ENCODE measurements around the gene STARD7.

STARD7 gene

DNA sequence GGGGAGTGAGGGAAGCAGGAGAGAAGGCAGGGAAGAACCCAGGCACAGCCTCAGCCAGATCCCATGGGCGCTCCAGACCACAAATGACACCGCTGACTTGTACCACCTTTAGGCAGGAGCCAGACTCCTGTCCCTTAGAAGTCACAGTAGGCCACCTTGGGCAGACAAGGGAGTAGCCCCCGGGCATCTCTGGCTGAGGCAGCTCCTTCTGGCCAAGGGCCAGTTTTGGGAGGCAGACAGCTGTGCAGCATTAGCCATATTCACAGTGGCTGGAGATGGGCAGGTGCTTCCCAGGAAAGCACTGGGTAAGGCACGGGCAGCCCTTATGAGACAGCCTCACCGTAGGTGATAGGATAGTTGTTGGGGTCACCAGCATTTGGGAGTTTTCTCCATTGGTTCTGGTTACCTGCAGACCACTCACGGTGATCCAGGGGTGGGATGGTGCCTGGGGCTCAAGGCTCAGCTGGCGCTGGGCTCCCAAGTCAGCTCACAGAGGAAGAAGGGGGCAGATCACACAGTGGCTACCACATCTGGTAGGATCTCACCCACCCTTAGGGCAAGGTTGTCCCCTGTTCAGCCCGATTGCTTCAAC lies 72.4 kb downstream of the STARD7 start:
- DNase-seq (ENCODE audit: low read depth in 2 of 2) = no peak

DNA sequence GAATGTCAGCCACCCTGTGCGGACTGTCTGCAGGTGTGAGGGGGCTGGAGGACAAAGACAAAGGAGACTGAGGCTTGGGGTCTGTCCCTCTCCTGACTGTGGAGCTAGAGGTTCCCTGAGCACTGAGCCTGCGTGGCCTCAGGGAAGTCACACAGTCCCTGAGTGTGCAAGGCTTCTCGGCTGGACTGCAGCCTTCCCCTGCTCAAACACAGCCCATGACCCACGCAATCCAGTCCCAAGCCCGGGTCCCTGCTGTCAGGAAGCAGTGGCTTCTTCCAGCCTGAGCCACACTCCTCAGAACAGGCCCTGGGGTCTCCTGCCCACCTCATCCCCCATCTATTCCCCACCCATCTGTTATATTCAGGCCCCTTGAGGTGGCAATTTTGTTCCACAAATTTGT lies 73.0 kb downstream of the STARD7 start:
- no peak for DNase-seq (ENCODE audit: low read depth in 2 of 2)

DNA sequence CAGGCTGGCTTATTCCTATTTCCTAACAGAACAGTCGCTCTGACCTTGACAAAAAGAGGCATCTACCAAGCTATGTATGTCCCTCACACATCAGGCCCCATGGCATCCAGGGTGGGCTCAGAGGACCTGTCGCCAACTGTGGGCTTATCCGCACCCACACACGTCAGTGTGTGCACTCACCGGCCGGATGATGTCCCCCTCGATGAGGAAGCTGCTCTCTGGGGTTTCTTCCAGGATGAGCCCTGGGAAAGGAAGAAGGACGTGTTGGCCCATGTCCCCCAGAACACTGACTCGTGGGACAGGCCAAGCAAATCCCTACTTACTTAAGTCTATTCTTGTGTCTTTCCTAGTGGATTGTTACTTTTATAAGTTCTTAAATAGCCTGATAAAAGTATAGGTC lies 73.5 kb downstream of the STARD7 start:
- DNase-seq (ENCODE audit: low read depth in 2 of 2) = no peak
